GM12892 (cell line): ENCODE measurements around the gene EPB41L3.

ENCODE experiments used
- DNase-seq: peaks from one replicate; pipeline ENCODE4 v3.0.0; 2011; ENCODE audit not compliant: insufficient read length
- FAIRE-seq: peaks from 2 replicates; lab custom pipeline; 2011; peaks lifted over from hg19 to GRCh38; lab: Jason Lieb, UNC
- POLR2A ChIP-seq: IDR thresholded peaks from 2 replicates; pipeline ENCODE4 v1.6.1; 2011; ENCODE audit warnings: low read depth, low read length, control low read depth
- POLR2AphosphoS5 ChIP-seq: IDR thresholded peaks from 2 replicates; pipeline ENCODE4 v1.6.1; 2011; ENCODE audit warnings: low read depth, low read length, control low read depth
- TAF1 ChIP-seq: IDR thresholded peaks from 2 replicates; pipeline ENCODE4 v1.6.1; 2011; ENCODE audit warnings: low read depth, mild to moderate bottlenecking, control low read depth, low read length, borderline replicate concordance

The EPB41L3 gene

GRCh38 chr18:5481621-5482020, 62.2 kb downstream of the EPB41L3 start:
- no peak for FAIRE-seq
- TF ChIP-seq TAF1, result no peak
- TF ChIP-seq POLR2AphosphoS5, result no peak
- no peak for TF ChIP-seq POLR2A

GRCh38 chr18:5478261-5478660, 65.5 kb downstream of the EPB41L3 start:
- no peak for TF ChIP-seq TAF1
- TF ChIP-seq POLR2AphosphoS5, result no peak
- TF ChIP-seq POLR2A, result no peak
- DNase-seq, result no peak
- no peak for FAIRE-seq

More at GRCh38 chr18:5481621-5482020, 62.2 kb downstream of the EPB41L3 start:
- no peak for DNase-seq

GRCh38 chr18:5476961-5477800, 66.6 kb downstream of the EPB41L3 start:
- DNase-seq, result no peak

GRCh38 chr18:5475267-5475666, 68.5 kb downstream of the EPB41L3 start:
- FAIRE-seq, result no peak
- TF ChIP-seq TAF1 (no peak), POLR2A (no peak), POLR2AphosphoS5 (no peak)
- no peak for DNase-seq

More at GRCh38 chr18:5476961-5477800, 66.6 kb downstream of the EPB41L3 start:
- TF ChIP-seq POLR2AphosphoS5 (no peak), TAF1 (no peak), POLR2A (no peak)
- no peak for FAIRE-seq

- FAIRE-seq (no peak), DNase-seq (no peak)
- TF ChIP-seq TAF1 (no peak), POLR2AphosphoS5 (no peak), POLR2A (no peak)
Observed at GRCh38 chr18:5469340-5469739, 74.5 kb downstream of the EPB41L3 start.

GRCh38 chr18:5468394-5468793, 75.4 kb downstream of the EPB41L3 start:
- TF ChIP-seq POLR2AphosphoS5 (no peak), TAF1 (no peak), POLR2A (no peak)
- DNase-seq, result no peak
- no peak for FAIRE-seq

GRCh38 chr18:5467671-5468070, 76.1 kb downstream of the EPB41L3 start:
- TF ChIP-seq TAF1 (no peak), POLR2A (no peak), POLR2AphosphoS5 (no peak)
- FAIRE-seq (no peak), DNase-seq (no peak)

GRCh38 chr18:5466256-5466655, 77.5 kb downstream of the EPB41L3 start:
- DNase-seq (no peak), FAIRE-seq (no peak)
- TF ChIP-seq POLR2AphosphoS5 (no peak), POLR2A (no peak), TAF1 (no peak)

- FAIRE-seq (no peak), DNase-seq (no peak)
- TF ChIP-seq POLR2AphosphoS5 (no peak), POLR2A (no peak), TAF1 (no peak)
Observed at GRCh38 chr18:5464251-5464650, 79.5 kb downstream of the EPB41L3 start.

- TF ChIP-seq POLR2A (no peak), TAF1 (no peak), POLR2AphosphoS5 (no peak)
- FAIRE-seq (no peak), DNase-seq (no peak)
Observed at GRCh38 chr18:5463831-5464230, 80.0 kb downstream of the EPB41L3 start.

- DNase-seq, result no peak
- TF ChIP-seq POLR2AphosphoS5, result no peak
- no peak for TF ChIP-seq POLR2A
- TF ChIP-seq TAF1, result no peak
- no peak for FAIRE-seq
Observed at GRCh38 chr18:5463390-5463789, 80.4 kb downstream of the EPB41L3 start.

- TF ChIP-seq POLR2A, result no peak
- TF ChIP-seq TAF1, result no peak
- TF ChIP-seq POLR2AphosphoS5, result no peak
- no peak for FAIRE-seq
- no peak for DNase-seq
Observed at GRCh38 chr18:5462227-5462626, 81.6 kb downstream of the EPB41L3 start.

GRCh38 chr18:5461041-5461440, 82.8 kb downstream of the EPB41L3 start:
- FAIRE-seq (no peak), DNase-seq (no peak)
- no peak for TF ChIP-seq POLR2AphosphoS5

GRCh38 chr18:5457462-5457957, 86.3 kb downstream of the EPB41L3 start:
- TF ChIP-seq POLR2AphosphoS5 (no peak), POLR2A (no peak), TAF1 (no peak)
- DNase-seq (no peak), FAIRE-seq (no peak)
